PC-9 (cell line): ENCODE results near the gene CAMTA1. TPM values are rescaled to one million over a fixed set of nuclear protein-coding genes. Genes with fewer than 3 reads are reported as not detected.

Experiments used
- BruUV-seq: library from RNA; stranded (reverse); fragments of 400-500 nt; replicated peaks from 2 replicates; lab custom pipeline; 2021; lab: Mats Ljungman, UMichigan
- CTCF ChIA-PET: fragments of 300-600 bp; sonication (Branson Sonifier 250); formaldehyde crosslinking; loops from one replicate; lab custom pipeline; 2022; ENCODE audit warnings: antibody characterized with exemption; lab: Charles Lee
- POLR2A ChIA-PET: fragments of 300-600 bp; sonication (Branson Sonifier 250); formaldehyde crosslinking; loops from one replicate; lab custom pipeline; 2022; ENCODE audit warnings: antibody characterized with exemption; ENCODE audit not compliant: unreplicated experiment; lab: Charles Lee
- DNase-seq, 2 experiments: peaks; one replicate each; pipeline versions ENCODE4 v3.0.0 to v3.0.0-alpha.2; 2015 to 2022; ENCODE audit warnings: mixed read lengths in 1 of 2
- H2AFZ ChIP-seq: fragments of 200-600 bp; sonication (generic); 2 replicates; pipeline ENCODE4 v1.8.1; 2017; ENCODE audit warnings: antibody characterized with exemption
- H3F3A ChIP-seq: fragments of 200-600 bp; sonication (generic); 2 replicates; pipeline ENCODE4 v1.8.1; 2017; ENCODE audit warnings: antibody characterized with exemption, mild to moderate bottlenecking, low read depth; ENCODE audit not compliant: insufficient read depth
- H3K27ac ChIP-seq: fragments of 200-600 bp; sonication (generic); 2 replicates; pipeline ENCODE4 v1.6.1; 2016; ENCODE audit warnings: mixed run types
- H3K27me3 ChIP-seq: fragments of 200-600 bp; sonication (generic); 2 replicates; pipeline ENCODE4 v1.6.1; 2016; ENCODE audit warnings: low read depth, mixed run types; ENCODE audit not compliant: insufficient read depth
- H3K36me3 ChIP-seq: fragments of 200-600 bp; sonication (generic); 2 replicates; pipeline ENCODE4 v1.6.1; 2016; ENCODE audit warnings: low read depth, mixed run types
- H3K4me1 ChIP-seq: fragments of 200-600 bp; sonication (generic); replicated peaks from 2 replicates; pipeline ENCODE4 v1.6.1; 2016; ENCODE audit warnings: mixed run types; ENCODE audit not compliant: insufficient read depth
- H3K4me2 ChIP-seq: fragments of 200-600 bp; sonication (generic); 2 replicates; pipeline ENCODE4 v1.6.1; 2017; ENCODE audit warnings: mixed run types
- H3K4me3 ChIP-seq: fragments of 200-600 bp; sonication (generic); 2 replicates; pipeline ENCODE4 v1.6.1; 2016; ENCODE audit warnings: mixed run types
- H3K79me2 ChIP-seq: fragments of 200-600 bp; sonication (generic); 2 replicates; pipeline ENCODE4 v1.6.1; 2017; ENCODE audit warnings: low read depth, mixed run types
- H3K9me2 ChIP-seq: fragments of 200-600 bp; sonication (generic); 2 replicates; pipeline ENCODE4 v1.8.1; 2017; ENCODE audit warnings: mild to moderate bottlenecking; ENCODE audit not compliant: insufficient read depth
- H3K9me3 ChIP-seq: fragments of 200-600 bp; sonication (generic); 2 replicates; pipeline ENCODE4 v1.8.1; 2016; ENCODE audit warnings: low read depth; ENCODE audit not compliant: insufficient read depth
- H4K20me1 ChIP-seq: fragments of 200-600 bp; sonication (generic); 2 replicates; pipeline ENCODE4 v1.8.1; 2017; ENCODE audit not compliant: insufficient read depth
- EZH2 ChIP-seq: fragments of 200-600 bp; sonication (generic); IDR thresholded peaks from 2 replicates; pipeline ENCODE4 v1.8.0; 2017; ENCODE audit warnings: antibody characterized with exemption, low read depth
- intact Hi-C: fragments of 100-400 bp; cut with micrococcal nuclease; formaldehyde crosslinking; loops from one replicate; pipeline ENCODE4 v1.10.0; 2022; ENCODE audit not compliant: unreplicated experiment
- total RNA-seq: library from RNA; stranded (reverse); gene quantifications from 2 replicates; pipeline ENCODE4 v1.2.3, GENCODE V29; 2021
- TF ChIP-seq, protein P1 (sequence below): fragments of 200-600 bp; sonication (generic); conservative IDR thresholded peaks from 2 replicates; pipeline ENCODE4 v1.6.1; 2017; ENCODE audit warnings: mixed run types, antibody characterized with exemption, mild to moderate bottlenecking, moderate library complexity

CAMTA1 gene
- total RNA-seq, 1 experiment from 2014 or later, result 72.3 TPM

DNA sequence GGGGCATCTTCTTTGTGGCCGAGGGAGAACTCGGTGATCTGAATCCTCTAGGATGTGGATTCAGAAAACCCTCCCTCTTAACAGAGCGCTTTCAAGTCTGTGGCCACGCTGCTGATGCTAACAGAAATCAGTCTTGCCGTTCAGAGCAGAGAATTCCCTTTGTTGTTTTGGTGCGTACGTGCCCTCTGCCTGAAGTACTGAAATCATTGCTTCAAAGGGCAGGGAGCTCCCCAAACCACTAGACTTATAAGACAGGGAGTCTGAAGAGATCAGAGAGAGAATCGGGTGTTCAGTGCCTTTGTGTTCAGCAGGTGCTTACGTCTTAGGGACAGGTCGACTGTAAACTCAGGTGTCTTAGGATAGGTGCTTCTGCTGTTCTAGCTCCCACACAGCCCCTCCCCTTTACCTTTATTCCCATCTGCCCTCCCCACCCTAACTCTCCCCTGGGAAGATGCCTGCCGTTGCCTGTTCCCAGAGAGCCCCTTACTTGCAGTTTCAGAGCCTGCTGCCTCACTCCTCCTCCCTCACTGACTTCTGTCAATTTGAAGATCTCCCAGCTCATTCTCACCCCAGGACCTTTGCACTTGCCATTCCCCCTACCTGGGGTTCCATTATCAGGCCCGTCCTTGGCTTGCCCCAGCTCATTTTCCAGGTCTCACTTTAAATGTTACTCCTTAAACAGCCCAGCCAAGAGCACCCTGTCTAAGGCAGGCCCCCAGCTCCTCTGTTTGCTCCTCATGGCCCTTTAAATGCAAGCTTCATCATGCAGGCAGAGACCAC lies 143.0 kb downstream of the CAMTA1 start:
- ChIA-PET POLR2A (no interaction called here), CTCF (no interaction called here)
- no peak overlapping the region for H2AFZ ChIP-seq
- BruUV-seq, result no TSS peak
- DNase-seq, result no peak
- H3K4me2 ChIP-seq, result no peak overlapping the region
- no peak overlapping the region for H3K27ac ChIP-seq
- no peak overlapping the region for H3K4me3 ChIP-seq
- H4K20me1 ChIP-seq, result no peaks in the 10 kb centered on the region
- TF ChIP-seq, protein P1, sequence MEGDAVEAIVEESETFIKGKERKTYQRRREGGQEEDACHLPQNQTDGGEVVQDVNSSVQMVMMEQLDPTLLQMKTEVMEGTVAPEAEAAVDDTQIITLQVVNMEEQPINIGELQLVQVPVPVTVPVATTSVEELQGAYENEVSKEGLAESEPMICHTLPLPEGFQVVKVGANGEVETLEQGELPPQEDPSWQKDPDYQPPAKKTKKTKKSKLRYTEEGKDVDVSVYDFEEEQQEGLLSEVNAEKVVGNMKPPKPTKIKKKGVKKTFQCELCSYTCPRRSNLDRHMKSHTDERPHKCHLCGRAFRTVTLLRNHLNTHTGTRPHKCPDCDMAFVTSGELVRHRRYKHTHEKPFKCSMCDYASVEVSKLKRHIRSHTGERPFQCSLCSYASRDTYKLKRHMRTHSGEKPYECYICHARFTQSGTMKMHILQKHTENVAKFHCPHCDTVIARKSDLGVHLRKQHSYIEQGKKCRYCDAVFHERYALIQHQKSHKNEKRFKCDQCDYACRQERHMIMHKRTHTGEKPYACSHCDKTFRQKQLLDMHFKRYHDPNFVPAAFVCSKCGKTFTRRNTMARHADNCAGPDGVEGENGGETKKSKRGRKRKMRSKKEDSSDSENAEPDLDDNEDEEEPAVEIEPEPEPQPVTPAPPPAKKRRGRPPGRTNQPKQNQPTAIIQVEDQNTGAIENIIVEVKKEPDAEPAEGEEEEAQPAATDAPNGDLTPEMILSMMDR, result no peak
- no peak for TF ChIP-seq EZH2
- H3F3A ChIP-seq, result no peaks in the 10 kb centered on the region
- H3K9me2 ChIP-seq, result no peaks in the 10 kb centered on the region
- intact Hi-C loops, result no loop called here
- no peaks in the 10 kb centered on the region for H3K4me1 ChIP-seq
- H3K9me3 ChIP-seq, result no peaks in the 10 kb centered on the region
- peaks cover 55% of the 10 kb centered on the region for H3K27me3 ChIP-seq
- no peaks in the 10 kb centered on the region for H3K36me3 ChIP-seq
- H3K79me2 ChIP-seq, result no peaks in the 10 kb centered on the region

DNA sequence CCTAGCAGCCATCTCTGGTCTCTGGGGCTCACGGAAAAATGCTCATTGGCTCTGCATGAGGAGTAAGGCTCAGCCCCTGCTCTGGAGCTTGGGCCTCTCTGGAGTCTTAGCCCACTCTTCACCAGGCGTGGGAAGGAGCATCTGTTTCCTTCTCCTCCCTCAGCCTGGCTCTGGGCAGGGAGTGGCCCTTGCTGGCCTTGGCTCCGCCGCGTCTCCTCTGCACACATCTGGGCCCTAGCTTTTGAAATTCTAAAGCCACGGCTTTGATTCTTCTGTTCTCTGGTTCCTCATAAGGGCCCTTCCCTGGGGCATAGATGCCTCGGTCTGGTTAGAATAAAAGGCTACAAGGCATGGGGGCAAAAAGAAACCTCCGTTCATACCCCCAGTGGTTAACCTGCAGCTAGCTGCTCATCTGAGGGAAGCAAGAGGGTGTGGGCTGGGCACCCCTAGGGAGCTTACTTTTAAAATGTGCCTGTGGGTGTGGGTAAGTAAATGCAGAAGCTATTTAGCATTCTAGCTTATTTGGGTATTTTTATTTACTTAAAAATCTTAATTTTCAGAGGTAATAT lies 145.6 kb downstream of the CAMTA1 start:
- H3K9me2 ChIP-seq, result no peaks in the 10 kb centered on the region
- TF ChIP-seq, protein P1, result no peak
- TF ChIP-seq EZH2, result no peak
- BruUV-seq, result no TSS peak
- no peaks in the 10 kb centered on the region for H3K79me2 ChIP-seq
- no peak for DNase-seq
- H3K27ac ChIP-seq, result no peak overlapping the region
- H3K4me1 ChIP-seq, result no peaks in the 10 kb centered on the region
- no peaks in the 10 kb centered on the region for H3K36me3 ChIP-seq
- H3K9me3 ChIP-seq, result no peaks in the 10 kb centered on the region
- no peaks in the 10 kb centered on the region for H3F3A ChIP-seq
- no peaks in the 10 kb centered on the region for H4K20me1 ChIP-seq
- ChIA-PET CTCF (no interaction called here), POLR2A (no interaction called here)
- H2AFZ ChIP-seq, result no peak overlapping the region
- intact Hi-C loops, result no loop called here
- no peak overlapping the region for H3K4me3 ChIP-seq
- H3K27me3 ChIP-seq, result peaks cover 74% of the 10 kb centered on the region
- no peak overlapping the region for H3K4me2 ChIP-seq

DNA sequence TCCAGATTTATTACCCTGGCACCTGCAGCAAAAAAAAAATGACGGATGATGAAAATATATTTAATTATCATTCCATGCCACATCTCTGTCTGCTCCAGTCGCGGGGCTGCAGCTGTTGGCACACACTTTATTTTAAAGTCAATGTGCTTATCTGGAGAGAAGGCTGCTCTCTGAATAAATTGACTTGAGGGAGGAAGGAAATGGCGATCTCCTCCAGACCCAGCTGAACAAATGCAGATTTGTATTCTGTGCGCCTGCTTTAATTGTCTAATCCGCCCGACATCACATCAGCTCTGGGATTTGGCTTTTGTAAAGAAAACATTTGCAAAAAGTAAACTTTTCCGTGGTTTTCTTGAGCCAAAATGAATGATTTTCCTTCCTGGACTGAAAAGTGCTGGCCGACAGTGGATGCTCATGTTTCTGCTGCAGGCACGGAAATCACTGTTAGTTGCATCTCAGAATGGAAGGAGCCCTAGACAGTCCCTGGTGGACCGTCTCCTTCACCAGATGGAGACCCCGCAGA lies 150.2 kb downstream of the CAMTA1 start:
- CTCF ChIA-PET, result no interaction called here
- no peak overlapping the region for H3K4me2 ChIP-seq

More for the DNA sequence above, 150.2 kb downstream of the CAMTA1 start:
- no peak for DNase-seq
- Histone ChIP-seq H3K9me3 (no peaks in the 10 kb centered on the region), H3K79me2 (no peaks in the 10 kb centered on the region), H3K4me3 (no peak overlapping the region), H3K27me3 (peaks cover 55% of the 10 kb centered on the region), H2AFZ (no peak overlapping the region), H3F3A (no peaks in the 10 kb centered on the region), H3K9me2 (no peaks in the 10 kb centered on the region), H4K20me1 (no peaks in the 10 kb centered on the region), H3K36me3 (no peaks in the 10 kb centered on the region), H3K27ac (no peak overlapping the region), H3K4me1 (no peaks in the 10 kb centered on the region)
- intact Hi-C loops, result no loop called here
- TF ChIP-seq, protein P1, result no peak
- TF ChIP-seq EZH2, result no peak
- POLR2A ChIA-PET, result no interaction called here
- no TSS peak for BruUV-seq
